Measurements from ENCODE around the gene CIRBP. TPM values are rescaled to one million over a fixed set of nuclear protein-coding genes. Genes with fewer than 3 reads are reported as not detected.
"Not testable (repeated sequence)": the region's sequence is repeated elsewhere in the genome, so short reads cannot be mapped to it uniquely, and the experiment has no call there.

The CIRBP gene
- polyA plus RNA-seq, 1 donor = 564 TPM

DNA sequence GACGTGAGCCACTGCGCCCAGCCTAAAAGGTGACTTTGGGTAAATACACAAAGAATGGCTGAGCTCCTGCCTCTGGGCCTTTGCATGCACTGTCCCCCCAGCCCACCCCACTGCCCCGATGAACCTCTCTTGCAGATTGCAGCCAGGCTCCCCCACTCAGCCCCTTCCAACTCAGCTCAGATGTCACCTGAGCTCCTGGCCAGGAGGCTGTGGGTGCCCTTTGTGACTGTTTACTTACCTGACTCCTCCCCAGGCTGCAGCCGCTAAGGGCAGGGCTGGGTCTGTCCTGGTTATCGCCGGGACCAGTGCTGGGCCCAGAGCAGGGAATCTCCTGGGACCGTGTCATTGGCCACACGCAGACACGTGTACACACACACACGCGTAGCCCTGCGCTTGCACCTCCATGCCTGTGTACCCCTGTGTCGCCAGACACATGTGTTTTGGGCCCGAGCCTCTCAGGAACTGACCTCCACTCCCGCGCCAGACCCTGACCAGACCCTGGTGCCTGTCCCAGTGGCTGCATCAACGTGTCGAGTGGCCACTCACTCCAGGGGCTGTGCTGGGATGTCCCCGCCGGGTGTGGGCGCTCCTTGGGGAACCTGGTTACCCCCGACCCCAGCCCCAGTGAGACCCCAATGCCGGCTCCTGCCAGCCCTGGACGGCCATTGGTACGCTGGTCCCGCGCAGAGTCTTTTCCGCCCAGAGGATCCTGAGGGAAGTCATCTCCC is 35.2 kb downstream of the CIRBP start:
- Histone ChIP-seq H3K4me1 (ENCODE audit: control insufficient read depth, insufficient read depth, low read length) (peaks cover 14% of the 10 kb centered on the region), H3K36me3 (ENCODE audit: control insufficient read depth, insufficient read depth, low read length) (peaks cover 5% of the 10 kb centered on the region), H3K4me3 (ENCODE audit: low read length) (no peak overlapping the region), H3K27me3 (ENCODE audit: control insufficient read depth, insufficient read depth, low read length) (no peaks in the 10 kb centered on the region), H3K27ac (ENCODE audit: low read length) (peak overlapping the region; percentile 53), H3K9me3 (ENCODE audit: control insufficient read depth, low read depth, low read length) (no peaks in the 10 kb centered on the region)
- peak; percentile 79 to 91 for DNase-seq
- no CpG with 5 or more reads among the region's 28 CpGs for WGBS (ENCODE audit: insufficient coverage, low lambda C conversion rate)

DNA sequence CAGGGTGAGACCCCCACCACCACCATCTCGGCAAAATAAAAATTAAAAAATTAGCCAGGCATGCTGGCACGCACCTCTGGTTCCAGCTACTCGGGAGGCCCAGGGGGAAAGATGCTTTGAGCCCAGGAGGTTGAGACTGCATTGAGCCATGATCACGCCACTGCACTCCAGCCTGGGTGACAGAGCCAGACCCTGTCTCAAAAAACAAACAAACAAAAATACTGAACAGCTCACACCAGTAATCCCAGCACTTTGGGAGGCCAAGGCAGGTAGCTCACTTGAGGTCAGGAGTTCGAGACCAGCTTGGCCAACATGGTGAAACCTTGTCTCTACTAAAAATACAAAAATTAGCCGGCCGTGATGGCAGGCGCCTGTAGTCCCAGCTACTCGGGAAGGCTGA is 36.2 kb downstream of the CIRBP start:
- H3K4me3 ChIP-seq (ENCODE audit: low read length); H3K27ac ChIP-seq (ENCODE audit: low read length); H3K36me3 ChIP-seq (ENCODE audit: control insufficient read depth, insufficient read depth, low read length); H3K27me3 ChIP-seq (ENCODE audit: control insufficient read depth, insufficient read depth, low read length); H3K9me3 ChIP-seq (ENCODE audit: control insufficient read depth, low read depth, low read length); DNase-seq: not testable (repeated sequence)
- peaks cover 14% of the 10 kb centered on the region for H3K4me1 ChIP-seq (ENCODE audit: control insufficient read depth, insufficient read depth, low read length)
- 100% methylated on average over 1 of the region's 9 CpGs for WGBS (ENCODE audit: insufficient coverage, low lambda C conversion rate)

DNA sequence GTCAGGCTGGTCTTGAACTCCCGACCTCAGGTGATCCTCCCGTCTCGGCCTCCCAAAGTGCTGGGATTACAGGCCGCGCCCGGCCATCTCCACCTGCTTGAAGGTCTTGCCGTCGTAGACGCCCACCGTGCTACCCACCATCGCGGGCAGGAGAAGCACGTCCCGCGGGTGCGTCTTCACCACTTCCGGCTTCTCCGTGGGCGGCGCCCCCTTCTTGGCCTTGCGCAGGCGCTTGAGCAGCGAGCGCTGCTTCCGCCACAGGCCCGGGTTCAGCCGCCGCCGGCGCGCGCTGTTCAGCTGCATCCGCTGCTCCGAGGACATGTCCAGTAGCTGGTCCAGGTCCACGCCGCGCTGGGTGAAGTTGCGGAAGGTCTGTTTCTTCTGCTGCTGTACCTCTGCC is 38.2 kb downstream of the CIRBP start:
- H3K4me3 ChIP-seq (ENCODE audit: low read length) = no peak overlapping the region
- no peak for DNase-seq
- no peak overlapping the region for H3K27ac ChIP-seq (ENCODE audit: low read length)
- WGBS (ENCODE audit: insufficient coverage, low lambda C conversion rate) = no CpG with 5 or more reads among the region's 38 CpGs
- peaks cover 14% of the 10 kb centered on the region for H3K4me1 ChIP-seq (ENCODE audit: control insufficient read depth, insufficient read depth, low read length)
- no peaks in the 10 kb centered on the region for H3K27me3 ChIP-seq (ENCODE audit: control insufficient read depth, insufficient read depth, low read length)
- H3K9me3 ChIP-seq (ENCODE audit: control insufficient read depth, low read depth, low read length) = no peaks in the 10 kb centered on the region
- no peaks in the 10 kb centered on the region for H3K36me3 ChIP-seq (ENCODE audit: control insufficient read depth, insufficient read depth, low read length)

DNA sequence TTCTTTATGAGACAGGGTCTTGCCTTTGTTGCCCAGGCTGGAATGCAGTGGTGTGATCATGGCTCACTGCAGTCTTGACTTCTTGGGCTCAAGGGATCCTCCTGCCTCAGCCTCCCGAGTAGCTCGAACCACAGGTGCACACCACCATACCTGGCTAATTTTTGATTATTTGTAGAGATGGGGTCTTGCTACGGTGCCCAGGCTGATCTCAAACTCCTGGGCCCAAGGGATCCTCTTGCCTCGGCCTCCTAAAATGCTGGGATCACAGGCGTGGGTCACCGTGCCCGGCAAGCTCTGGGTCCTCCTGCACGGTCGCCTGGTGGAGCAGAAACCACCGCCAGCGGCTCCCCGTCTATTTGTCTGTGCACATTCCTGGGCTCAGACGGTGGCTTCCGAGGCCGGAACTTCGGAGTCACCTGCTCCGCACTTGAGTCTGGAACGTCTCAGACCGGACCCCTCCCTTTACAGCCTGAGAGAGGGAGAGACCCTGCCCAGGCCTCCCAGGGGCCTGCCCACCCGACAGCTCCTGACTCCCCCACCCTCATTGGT is 38.7 kb downstream of the CIRBP start:
- Histone ChIP-seq H3K27me3 (ENCODE audit: control insufficient read depth, insufficient read depth, low read length) (no peaks in the 10 kb centered on the region), H3K36me3 (ENCODE audit: control insufficient read depth, insufficient read depth, low read length) (no peaks in the 10 kb centered on the region), H3K9me3 (ENCODE audit: control insufficient read depth, low read depth, low read length) (no peaks in the 10 kb centered on the region), H3K4me1 (ENCODE audit: control insufficient read depth, insufficient read depth, low read length) (peaks cover 14% of the 10 kb centered on the region), H3K27ac (ENCODE audit: low read length) (no peak overlapping the region), H3K4me3 (ENCODE audit: low read length) (no peak overlapping the region)
- DNase-seq = no peak
- WGBS (ENCODE audit: insufficient coverage, low lambda C conversion rate) = no CpG with 5 or more reads among the region's 20 CpGs

DNA sequence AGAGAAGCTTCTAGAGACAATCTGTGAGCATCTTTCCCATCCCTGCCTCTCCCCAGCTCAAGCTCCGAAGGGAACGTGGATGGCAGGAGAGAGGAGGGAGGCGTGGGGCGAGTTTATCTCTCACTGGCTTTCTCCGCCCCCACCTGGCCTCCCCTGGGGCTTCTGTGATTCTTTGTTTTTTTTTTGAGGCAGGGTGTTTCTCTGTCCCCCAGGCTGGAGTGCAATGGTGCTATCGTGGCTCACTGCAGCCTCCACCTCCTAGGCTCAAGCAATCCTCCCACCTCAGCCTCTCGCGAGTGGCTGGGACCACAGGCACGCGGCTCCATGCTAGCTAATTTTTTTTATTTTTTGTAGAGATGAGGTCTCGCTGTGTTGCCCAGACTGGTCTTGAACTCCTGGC is 39.6 kb downstream of the CIRBP start:
- DNase-seq = no peak
- H3K9me3 ChIP-seq (ENCODE audit: control insufficient read depth, low read depth, low read length) = no peaks in the 10 kb centered on the region
- WGBS (ENCODE audit: insufficient coverage, low lambda C conversion rate) = no CpG with 5 or more reads among the region's 11 CpGs
- no peaks in the 10 kb centered on the region for H3K36me3 ChIP-seq (ENCODE audit: control insufficient read depth, insufficient read depth, low read length)
- peaks cover 17% of the 10 kb centered on the region for H3K4me1 ChIP-seq (ENCODE audit: control insufficient read depth, insufficient read depth, low read length)
- H3K27ac ChIP-seq (ENCODE audit: low read length) = no peak overlapping the region
- H3K4me3 ChIP-seq (ENCODE audit: low read length) = no peak overlapping the region
- peaks cover 2% of the 10 kb centered on the region for H3K27me3 ChIP-seq (ENCODE audit: control insufficient read depth, insufficient read depth, low read length)

DNA sequence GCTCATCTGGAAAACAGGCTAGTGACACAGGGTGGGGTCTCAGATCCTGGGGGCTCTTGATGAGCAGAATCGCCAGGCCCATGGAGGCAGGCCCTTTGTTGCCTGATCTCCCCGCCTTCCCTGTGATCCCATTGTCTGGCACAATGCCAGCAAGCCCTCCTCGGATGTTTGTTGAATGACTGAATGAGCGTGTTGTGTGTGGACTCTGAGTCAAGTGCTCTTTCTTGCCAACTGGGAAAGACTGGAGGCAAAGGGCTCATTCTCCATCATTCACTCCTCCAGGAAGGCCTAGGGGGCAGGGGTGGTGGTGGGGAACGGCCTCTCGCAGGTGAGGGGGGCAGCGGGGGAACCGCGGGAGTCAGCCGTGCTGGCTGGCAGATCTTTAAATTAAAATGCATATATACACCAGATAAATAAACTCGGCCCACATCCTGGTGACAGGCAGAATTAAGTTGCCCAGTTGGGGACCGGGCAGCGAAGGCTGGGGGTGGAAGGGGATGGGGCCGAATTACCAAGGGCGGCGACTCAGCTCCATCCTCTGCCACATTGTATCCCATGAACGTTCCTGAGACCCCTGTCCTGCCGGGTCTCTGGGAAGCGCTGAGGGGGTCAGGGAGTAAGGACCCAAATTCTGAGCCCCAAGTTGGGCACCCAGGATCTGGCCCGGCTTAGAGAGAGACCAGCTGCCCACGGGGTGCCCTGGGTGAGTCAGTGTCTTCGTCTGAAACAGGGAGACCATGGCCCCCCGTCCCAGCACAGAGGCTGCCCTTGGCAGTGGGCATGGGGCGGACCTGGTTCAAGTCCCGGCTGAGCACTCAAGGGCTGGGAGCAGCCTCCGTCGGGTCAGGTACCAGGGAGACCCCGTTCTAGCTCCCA is 41.1 kb downstream of the CIRBP start:
- no peak for DNase-seq
- Histone ChIP-seq H3K36me3 (ENCODE audit: control insufficient read depth, insufficient read depth, low read length) (no peaks in the 10 kb centered on the region), H3K4me3 (ENCODE audit: low read length) (no peak overlapping the region), H3K27me3 (ENCODE audit: control insufficient read depth, insufficient read depth, low read length) (peaks cover 11% of the 10 kb centered on the region), H3K9me3 (ENCODE audit: control insufficient read depth, low read depth, low read length) (no peaks in the 10 kb centered on the region), H3K4me1 (ENCODE audit: control insufficient read depth, insufficient read depth, low read length) (peaks cover 13% of the 10 kb centered on the region), H3K27ac (ENCODE audit: low read length) (no peak overlapping the region)
- 80% methylated on average over 1 of the region's 28 CpGs for WGBS (ENCODE audit: insufficient coverage, low lambda C conversion rate)

DNA sequence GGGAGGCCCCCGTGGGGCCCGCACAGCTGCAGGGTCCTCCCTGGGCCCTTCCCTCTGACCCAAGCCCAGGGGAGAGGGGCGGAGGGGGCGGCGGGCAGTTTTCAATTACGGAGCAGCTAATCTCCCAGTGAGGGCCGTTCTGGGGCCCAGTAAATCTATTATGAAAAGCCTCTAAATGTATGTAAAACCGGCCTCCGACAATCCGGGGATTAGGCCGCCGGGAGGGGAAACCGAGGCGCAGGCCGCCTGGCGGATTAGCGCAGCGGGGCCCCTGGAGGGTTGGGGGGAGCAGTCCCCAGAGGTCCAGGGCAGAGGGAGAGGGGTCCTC is 41.7 kb downstream of the CIRBP start:
- Histone ChIP-seq H3K4me3 (ENCODE audit: low read length) (no peak overlapping the region), H3K36me3 (ENCODE audit: control insufficient read depth, insufficient read depth, low read length) (no peaks in the 10 kb centered on the region), H3K9me3 (ENCODE audit: control insufficient read depth, low read depth, low read length) (no peaks in the 10 kb centered on the region), H3K27ac (ENCODE audit: low read length) (no peak overlapping the region), H3K4me1 (ENCODE audit: control insufficient read depth, insufficient read depth, low read length) (peaks cover 17% of the 10 kb centered on the region), H3K27me3 (ENCODE audit: control insufficient read depth, insufficient read depth, low read length) (peaks cover 15% of the 10 kb centered on the region)
- WGBS (ENCODE audit: insufficient coverage, low lambda C conversion rate) = no CpG with 5 or more reads among the region's 18 CpGs
- no peak for DNase-seq

DNA sequence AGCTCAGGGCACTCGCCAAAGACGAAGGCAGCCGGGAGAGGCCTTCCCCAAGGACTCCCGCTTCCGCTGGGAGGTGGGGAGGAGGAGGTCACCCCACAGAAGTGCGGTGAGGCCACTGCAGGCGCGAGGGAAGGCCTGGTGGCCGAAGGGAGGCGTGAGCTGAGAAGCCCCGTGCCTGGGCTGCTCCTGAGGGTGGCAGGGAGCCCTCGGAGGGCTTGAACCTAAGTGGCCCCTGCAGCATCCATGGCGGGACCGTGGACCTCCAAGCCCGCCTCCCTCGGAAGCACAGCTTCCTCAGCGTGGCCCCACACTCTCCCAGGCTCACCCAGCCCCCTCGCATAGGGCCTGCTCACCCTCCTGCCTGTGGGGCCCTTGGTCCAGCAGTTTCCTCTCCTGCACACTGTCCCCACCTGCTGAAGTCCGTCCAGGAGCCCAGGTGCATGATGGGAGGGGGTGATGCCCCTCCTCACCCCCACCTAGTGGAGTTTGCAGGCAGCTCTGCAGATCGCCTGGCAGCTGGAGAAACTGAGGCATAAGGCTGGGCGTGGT is 42.5 kb downstream of the CIRBP start:
- peaks cover 17% of the 10 kb centered on the region for H3K4me1 ChIP-seq (ENCODE audit: control insufficient read depth, insufficient read depth, low read length)
- H3K27ac ChIP-seq (ENCODE audit: low read length) = no peak overlapping the region
- H3K9me3 ChIP-seq (ENCODE audit: control insufficient read depth, low read depth, low read length) = no peaks in the 10 kb centered on the region
- no peak for DNase-seq
- WGBS (ENCODE audit: insufficient coverage, low lambda C conversion rate) = no CpG with 5 or more reads among the region's 21 CpGs
- no peaks in the 10 kb centered on the region for H3K36me3 ChIP-seq (ENCODE audit: control insufficient read depth, insufficient read depth, low read length)
- H3K27me3 ChIP-seq (ENCODE audit: control insufficient read depth, insufficient read depth, low read length) = peaks cover 23% of the 10 kb centered on the region
- H3K4me3 ChIP-seq (ENCODE audit: low read length) = no peak overlapping the region

DNA sequence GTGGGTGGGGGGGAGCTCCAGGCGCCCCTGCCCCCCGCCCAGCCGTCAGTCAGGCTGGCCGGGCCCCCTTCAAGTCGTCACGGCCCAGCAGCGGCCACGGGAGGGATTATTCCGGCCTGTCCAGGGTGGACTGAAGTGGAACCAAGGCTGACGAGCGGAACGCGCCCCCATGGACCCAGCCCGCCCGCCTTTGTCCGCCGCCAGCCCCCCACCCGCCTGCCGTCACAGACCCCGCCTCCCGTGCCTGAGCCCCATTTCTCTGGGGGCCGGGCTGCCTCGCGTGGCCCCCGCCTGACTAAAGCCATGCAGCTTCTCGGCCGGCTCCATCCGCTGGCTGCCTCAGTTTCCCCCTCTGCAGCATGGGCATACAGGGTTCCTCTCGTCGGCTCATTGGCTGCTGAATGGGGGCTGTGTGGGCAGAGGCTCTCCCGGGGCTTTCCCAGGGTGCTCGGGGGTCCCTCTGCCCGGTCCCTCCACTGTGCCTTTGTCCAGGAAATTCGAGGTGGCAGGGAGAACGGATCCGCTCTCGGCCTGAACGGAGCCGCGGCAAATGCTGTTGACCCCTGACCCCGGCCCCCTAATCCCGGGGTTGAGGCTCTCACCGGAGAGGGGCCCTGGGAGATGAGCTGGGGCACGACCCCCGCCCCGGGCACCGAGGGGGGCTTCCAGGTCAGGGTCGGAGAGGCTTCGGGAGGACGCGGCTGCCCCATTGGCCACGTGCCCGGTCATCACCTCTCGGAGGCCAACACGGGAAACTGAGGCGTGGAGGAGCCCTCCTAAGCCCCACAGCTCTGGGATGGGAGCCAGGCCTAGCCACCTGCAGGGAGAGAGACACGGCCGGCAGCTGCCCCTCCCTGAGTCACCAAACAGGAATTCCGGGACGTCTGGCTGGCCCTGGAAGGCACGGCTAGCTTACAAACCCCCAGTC is 43.9 kb downstream of the CIRBP start:
- WGBS (ENCODE audit: insufficient coverage, low lambda C conversion rate) = no CpG with 5 or more reads among the region's 61 CpGs
- Histone ChIP-seq H3K27ac (ENCODE audit: low read length) (no peak overlapping the region), H3K36me3 (ENCODE audit: control insufficient read depth, insufficient read depth, low read length) (no peaks in the 10 kb centered on the region), H3K9me3 (ENCODE audit: control insufficient read depth, low read depth, low read length) (no peaks in the 10 kb centered on the region), H3K4me3 (ENCODE audit: low read length) (no peak overlapping the region), H3K27me3 (ENCODE audit: control insufficient read depth, insufficient read depth, low read length) (peaks cover 34% of the 10 kb centered on the region), H3K4me1 (ENCODE audit: control insufficient read depth, insufficient read depth, low read length) (peaks cover 17% of the 10 kb centered on the region)
- DNase-seq = peak in 1 of 2 donors; percentile 28
